ENCODE results near the gene ADGRE3.

Gene ADGRE3

GRCh38 chr19:14575428-14575980 lies 99.1 kb downstream of the ADGRE3 start:
- no peak for TF ChIP-seq CTCF (IDR thresholded peaks at IDR 0.05; ENCODE audit: extremely low read depth, missing control alignments)
- DNase-seq (ENCODE audit: low spot score): no peak

GRCh38 chr19:14571695-14572490 lies 102.8 kb downstream of the ADGRE3 start, which contains the start of gene NDUFB7:
NDUFB7 (minus strand) TSS chr19:14572066; CDS start chr19:14572000, 66 bp downstream.
- TF ChIP-seq CTCF (IDR thresholded peaks at IDR 0.05; ENCODE audit: extremely low read depth, missing control alignments): peak; percentile 97
- DNase-seq (ENCODE audit: low spot score): peak; percentile 88

GRCh38 chr19:14570864-14571527 lies 103.6 kb downstream of the ADGRE3 start:
- no peak for DNase-seq (ENCODE audit: low spot score)
- no peak for TF ChIP-seq CTCF (IDR thresholded peaks at IDR 0.05; ENCODE audit: extremely low read depth, missing control alignments)
